GM21723 (cell line): Measurements from ENCODE around the gene LRRN4.
"Not testable (repeated sequence)": the region's sequence is repeated elsewhere in the genome, so short reads cannot be mapped to it uniquely, and the experiment has no call there.

Source experiments
- ATAC-seq: cut with Tn5 transposase; IDR thresholded peaks from one replicate; pipeline ENCODE4 v1.9.1; 2021; ENCODE audit warnings: mild to moderate bottlenecking, moderate library complexity; ENCODE audit not compliant: unreplicated experiment

Gene LRRN4

GRCh38 chr20:6060213-6060612 is 6.4 kb upstream of the LRRN4 start:
- no peak for ATAC-seq

DNA sequence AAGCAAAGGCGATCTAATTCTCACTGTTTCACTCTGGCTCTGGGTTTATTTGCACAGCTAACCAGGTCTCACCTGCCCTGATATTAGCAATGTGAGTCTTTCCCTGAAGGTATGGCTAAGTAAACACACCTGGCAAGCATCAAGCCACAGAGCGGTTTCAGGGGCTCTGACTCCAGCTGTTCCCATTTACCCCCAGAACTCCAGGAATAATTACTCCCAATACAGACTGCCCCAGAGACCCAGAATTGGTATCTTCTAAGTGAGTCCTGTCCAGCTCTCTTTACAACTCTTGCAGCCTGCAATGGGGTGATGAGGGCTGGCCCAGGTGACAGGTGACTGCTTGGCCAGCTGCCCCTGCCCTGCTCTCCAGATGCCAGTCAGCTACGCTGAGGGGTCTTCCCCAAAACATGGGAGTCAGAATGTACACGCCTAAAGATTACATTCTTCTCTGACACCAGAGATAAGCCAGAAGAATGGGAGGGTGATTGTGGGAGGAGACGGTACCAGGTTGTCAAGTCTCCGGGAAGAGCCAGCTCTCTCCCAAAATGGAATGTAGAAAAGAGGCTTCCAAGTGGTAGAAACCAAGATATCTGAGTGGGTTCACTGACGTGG is 4.9 kb upstream of the LRRN4 start:
- no peak for ATAC-seq

GRCh38 chr20:6057691-6058090 is 3.8 kb upstream of the LRRN4 start:
- ATAC-seq, result no peak

GRCh38 chr20:6057139-6057538 is 3.3 kb upstream of the LRRN4 start:
- ATAC-seq, result no peak

DNA sequence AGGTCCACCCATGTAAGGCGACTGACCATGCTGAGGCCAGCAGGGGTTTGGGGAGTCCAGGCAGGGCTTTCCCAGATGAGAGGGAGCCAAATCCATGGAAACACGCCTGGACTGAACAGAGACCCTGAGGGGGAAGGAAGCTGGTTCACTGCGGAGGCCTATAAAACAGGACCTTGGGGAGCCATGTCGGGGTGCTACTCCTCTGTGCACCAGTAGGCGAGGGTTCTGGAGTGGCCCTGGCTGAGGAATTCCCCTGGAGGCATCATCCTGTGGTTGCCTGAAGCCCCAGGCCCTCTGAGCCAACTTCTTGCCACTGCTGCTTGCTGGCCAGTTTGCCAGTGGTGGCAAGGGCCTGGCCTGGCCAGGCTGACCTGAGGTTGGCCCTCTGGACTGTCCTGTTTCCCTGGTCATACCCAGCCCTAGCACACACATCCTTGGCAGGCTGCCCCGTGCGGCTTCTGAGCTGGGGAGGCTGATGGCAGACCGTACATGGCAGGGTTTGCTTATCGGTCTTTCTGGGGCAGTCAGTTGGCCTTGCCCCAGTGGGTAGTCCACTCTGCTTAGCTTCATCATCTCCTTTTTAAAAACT is 2.2 kb upstream of the LRRN4 start:
- ATAC-seq, result no peak

DNA sequence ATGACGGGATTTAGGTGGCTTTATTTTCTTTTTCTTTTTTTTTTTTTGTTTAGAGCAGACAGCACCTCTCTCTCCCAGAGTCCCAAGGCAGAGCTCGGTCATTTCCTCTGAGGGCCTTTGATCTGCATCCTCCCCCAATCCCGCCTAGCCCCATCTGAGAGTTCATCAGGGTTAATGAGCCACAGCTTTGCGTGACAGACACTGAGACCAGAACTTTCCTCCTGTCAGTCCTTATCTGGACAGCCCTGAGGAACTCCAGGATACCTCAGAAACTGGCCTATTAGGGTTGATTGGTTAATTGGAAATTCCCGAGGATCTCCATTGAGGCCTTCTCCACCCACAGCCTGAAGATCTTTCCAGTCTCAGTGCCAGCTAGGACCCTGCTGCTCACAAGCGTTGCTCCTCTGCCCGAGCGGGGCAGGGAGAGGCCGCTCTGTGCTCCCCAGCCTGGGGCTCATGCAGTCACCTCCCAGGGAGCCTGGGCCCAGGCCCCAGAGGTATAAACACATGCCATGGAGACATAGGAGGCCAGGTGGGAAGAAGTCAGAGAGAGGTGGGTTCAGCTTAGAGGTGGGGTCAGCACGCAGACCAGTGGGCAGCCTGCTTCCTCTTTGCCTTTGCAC is 1.4 kb upstream of the LRRN4 start:
- ATAC-seq, result no peak

- ATAC-seq, result not testable (repeated sequence)
These were observed 810 bp upstream of the LRRN4 start for GRCh38 chr20:6054689-6055051.

- no peak for ATAC-seq
These were observed 640 bp downstream of the LRRN4 start for GRCh38 chr20:6053064-6053775.

GRCh38 chr20:6051505-6051904 is 2.4 kb downstream of the LRRN4 start:
- no peak for ATAC-seq

- ATAC-seq, result no peak
These were observed 5.5 kb downstream of the LRRN4 start for GRCh38 chr20:6048391-6048790.

DNA sequence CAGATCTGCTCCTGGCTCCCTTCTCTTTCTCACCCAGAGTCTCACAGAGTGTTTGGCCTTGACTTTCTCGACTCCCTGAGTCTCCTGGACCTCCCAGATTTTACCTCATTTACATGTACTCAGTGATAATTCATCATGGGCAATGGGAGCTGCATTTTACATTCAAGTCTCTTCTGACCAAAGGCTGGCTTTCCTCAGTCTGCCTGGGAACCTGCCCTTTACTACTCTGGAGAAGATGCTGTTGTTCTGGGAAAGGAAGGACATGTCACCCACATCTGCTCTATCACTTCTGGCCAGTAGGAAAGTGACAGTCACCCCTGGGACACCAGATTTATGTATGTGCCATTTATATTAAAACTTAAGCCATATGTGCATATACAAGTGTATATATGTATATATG is 7.4 kb downstream of the LRRN4 start:
- ATAC-seq, result no peak

DNA sequence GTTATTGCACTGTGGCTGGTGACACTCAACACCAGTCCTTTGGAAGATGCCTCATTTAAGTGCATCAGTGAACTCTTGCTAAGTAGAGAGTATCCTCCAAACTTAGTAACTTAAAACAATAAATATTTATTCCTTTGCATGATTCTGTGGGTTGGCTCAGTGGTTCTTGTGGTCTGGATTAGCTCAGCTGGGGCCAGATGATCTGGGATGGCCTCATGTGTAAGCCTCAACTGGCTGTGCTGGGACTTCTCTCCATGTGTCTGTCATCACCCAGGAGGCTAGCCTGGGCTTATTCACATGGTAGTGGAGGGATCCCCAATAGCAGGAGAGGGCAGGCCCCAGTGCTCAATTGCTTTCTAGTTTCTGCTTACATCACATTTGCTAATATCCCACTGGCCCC is 8.3 kb downstream of the LRRN4 start:
- ATAC-seq, result no peak

DNA sequence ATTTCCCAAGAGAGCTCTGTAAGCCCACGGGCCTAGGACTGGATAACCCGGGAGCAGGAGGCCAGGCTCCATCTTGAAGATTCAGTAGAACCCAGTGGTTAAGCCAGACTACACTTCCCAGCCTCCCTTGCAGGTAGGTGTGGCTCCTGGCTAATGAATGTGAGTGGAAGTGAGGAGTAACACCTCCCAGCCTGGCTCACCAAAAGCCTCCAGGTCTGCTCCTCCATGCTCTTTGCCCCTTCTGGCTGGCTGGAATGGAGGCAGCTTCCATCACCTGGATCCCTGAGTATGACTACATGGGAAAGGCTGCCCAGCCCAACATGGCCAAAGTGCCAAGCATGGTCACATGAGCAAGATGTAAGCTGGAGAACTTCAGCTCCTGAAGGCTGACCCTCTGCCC is 9.7 kb downstream of the LRRN4 start:
- ATAC-seq, result no peak

GRCh38 chr20:6041808-6042265 is 12.0 kb downstream of the LRRN4 start:
- ATAC-seq, result no peak

DNA sequence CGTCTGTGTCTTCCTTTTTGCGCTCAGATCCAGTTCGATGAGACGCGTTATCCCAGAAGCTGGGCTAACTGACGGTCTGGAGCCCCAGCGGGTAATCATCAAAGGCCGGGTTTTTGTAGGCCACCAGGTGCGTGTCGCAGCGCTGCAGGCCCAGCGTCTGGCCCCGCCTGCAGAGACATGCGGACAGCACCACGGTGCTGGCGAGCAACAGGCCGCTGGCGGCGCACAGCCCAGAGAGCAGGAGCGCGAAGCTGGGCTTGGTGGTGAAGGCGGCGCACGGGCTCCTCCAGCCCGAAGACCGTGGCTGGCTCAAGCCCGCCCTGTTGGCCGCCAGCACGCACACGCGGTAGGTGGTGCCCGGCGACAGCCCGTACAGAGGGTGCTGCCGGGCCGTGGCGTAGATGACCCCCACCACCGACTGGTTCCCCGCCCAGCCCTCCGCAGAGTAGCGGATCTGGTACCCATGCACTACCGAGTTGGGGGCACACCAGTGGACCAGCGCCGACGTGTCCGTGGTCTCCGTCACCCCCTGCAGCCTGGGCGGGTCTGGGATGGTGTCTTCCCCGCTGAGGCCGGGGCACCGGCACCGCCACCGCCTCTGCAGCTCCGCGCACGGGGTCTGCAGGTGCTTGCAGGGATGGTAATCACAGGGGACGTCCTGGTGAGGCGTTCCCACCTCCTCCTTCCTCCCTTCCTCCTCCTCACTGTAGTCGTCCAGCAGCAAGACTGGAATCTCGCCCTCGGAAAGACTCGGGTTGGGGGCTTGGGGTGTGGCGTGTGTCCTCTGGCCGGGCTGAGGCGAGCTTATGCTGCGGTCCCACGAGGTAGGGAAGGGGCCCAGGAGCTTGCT is 12.7 kb downstream of the LRRN4 start:
- no peak for ATAC-seq

DNA sequence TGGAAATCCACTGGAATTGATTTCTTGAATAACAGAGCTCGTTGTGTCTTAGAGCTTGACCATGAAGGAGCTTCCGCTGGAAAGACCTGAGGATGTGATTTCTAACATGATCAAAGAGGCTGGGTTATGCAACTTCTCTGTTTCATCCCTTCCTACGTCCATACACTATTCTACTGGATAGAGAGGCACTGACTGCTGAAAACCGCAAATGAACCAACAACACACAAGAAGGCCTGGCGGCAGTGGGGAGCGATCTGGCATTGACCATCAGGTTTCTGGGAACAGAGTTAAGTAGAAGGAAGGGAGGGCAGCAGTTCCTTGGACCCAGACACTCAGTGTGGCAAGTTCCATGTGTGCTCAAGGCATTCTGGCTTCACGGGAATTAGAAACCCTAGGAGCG is 13.3 kb downstream of the LRRN4 start:
- no peak for ATAC-seq

- no peak for ATAC-seq
These were observed 14.1 kb downstream of the LRRN4 start for GRCh38 chr20:6039766-6040165.

DNA sequence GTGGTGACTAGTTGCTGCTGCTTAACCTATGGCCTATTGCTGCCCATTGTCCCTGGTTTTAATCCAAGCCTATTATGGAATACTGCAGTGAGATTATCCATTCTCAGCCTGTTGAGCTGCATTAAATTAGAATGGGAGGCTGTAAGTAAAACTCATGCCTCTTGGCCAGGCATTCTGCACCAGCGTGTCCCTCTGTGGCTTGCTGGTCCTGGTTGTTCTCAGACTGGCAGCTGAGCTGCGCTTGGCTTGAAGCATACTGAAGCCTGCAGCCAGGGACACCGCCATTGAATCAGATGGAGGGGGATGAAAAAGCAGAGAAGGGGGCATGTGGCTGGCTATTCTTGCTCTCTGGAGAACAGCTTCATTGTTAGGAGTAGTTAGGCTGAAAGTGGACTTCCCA is 15.6 kb downstream of the LRRN4 start:
- no peak for ATAC-seq

DNA sequence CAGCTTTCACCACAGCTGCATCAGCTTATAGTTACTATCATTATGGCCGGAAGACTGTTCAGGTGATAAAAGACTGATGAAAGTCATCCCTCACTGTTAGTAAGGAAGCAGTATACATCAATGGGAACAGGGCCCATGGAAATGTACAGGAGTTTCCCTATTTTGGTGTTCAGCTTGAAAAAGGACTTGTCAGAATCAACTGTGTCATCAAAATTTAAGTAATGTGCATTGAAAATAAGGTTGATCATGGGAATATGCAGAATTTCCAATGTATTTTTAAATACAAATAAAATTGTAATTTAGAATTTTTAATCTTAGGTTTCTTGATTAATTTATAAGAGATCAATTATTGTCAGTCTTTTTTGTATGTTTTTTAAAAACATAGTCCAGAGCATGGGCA is 16.8 kb downstream of the LRRN4 start:
- no peak for ATAC-seq

DNA sequence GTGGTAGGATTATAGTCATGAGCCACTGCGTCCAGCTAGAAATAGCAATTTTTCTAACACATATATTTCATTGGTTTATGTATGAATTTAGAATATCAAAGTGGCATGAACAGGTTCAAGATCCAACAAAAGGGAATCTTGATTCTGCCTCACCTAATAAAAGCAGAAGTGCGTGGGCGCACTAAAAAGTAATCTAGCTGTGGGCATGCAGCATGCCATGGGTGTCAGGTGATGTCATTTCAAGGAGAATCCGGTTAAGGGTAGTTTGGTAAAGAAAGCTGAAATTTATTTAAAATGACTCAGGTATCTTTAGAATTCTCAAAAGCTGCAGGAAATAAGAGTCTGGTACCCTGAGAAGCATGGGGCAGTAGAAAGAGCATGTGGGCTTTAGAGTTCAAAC is 17.6 kb downstream of the LRRN4 start:
- ATAC-seq, result no peak
